ENCODE results near the gene TDRD6.

The TDRD6 gene

GRCh38 chr6:46733341-46733801 is 45.7 kb downstream of the TDRD6 start:
- no peak for DNase-seq

GRCh38 chr6:46734867-46735719 is 47.4 kb downstream of the TDRD6 start, which contains the start of gene PLA2G7:
Gene PLA2G7, minus strand, starts transcription at chr6:46735375. Its CDS starts 12,484 bp downstream, at chr6:46722891.
- Histone ChIP-seq H3K27ac (no peak within 1 kb of the TSS), H3K36me3 (replicated peaks) (no peaks in the 10 kb centered on the region), H3K4me3 (ENCODE audit: low read depth, low read length) (peak within 1 kb of the TSS; percentile 51), H3K27me3 (replicated peaks) (peaks cover 29% of the 10 kb centered on the region)
- in situ Hi-C loops (cut with HindIII; ENCODE audit: low pct_ligation_motif_present, low sequenced_read_pairs) = no loop called here
- no peak for TF ChIP-seq CTCF (IDR thresholded peaks at IDR 0.05; ENCODE audit: low read depth, low read length, missing control alignments)
- DNase-seq = no peak

More at GRCh38 chr6:46733341-46733801, 45.7 kb downstream of the TDRD6 start:
- Histone ChIP-seq H3K27me3 (replicated peaks) (peaks cover 29% of the 10 kb centered on the region), H3K4me3 (ENCODE audit: low read depth, low read length) (no peak overlapping the region), H3K36me3 (replicated peaks) (no peaks in the 10 kb centered on the region), H3K27ac (no peak overlapping the region)
- TF ChIP-seq CTCF (IDR thresholded peaks at IDR 0.05; ENCODE audit: low read depth, low read length, missing control alignments) = no peak
- in situ Hi-C loops (cut with HindIII; ENCODE audit: low pct_ligation_motif_present, low sequenced_read_pairs) = no loop called here

- no peak for TF ChIP-seq CTCF (IDR thresholded peaks at IDR 0.05; ENCODE audit: low read depth, low read length, missing control alignments)
- no peak for DNase-seq
- peak overlapping the region; percentile 51 for H3K4me3 ChIP-seq (ENCODE audit: low read depth, low read length)
- peaks cover 29% of the 10 kb centered on the region for H3K27me3 ChIP-seq (replicated peaks)
- in situ Hi-C loops (cut with HindIII; ENCODE audit: low pct_ligation_motif_present, low sequenced_read_pairs) = no loop called here
- H3K27ac ChIP-seq = no peak overlapping the region
- no peaks in the 10 kb centered on the region for H3K36me3 ChIP-seq (replicated peaks)
Observed at GRCh38 chr6:46735720-46736031, 48.0 kb downstream of the TDRD6 start.

- Histone ChIP-seq H3K4me3 (ENCODE audit: low read depth, low read length) (no peak overlapping the region), H3K36me3 (replicated peaks) (no peaks in the 10 kb centered on the region), H3K27ac (no peak overlapping the region), H3K27me3 (replicated peaks) (peaks cover 29% of the 10 kb centered on the region)
- in situ Hi-C loops (cut with HindIII; ENCODE audit: low pct_ligation_motif_present, low sequenced_read_pairs) = no loop called here
- no peak for TF ChIP-seq CTCF (IDR thresholded peaks at IDR 0.05; ENCODE audit: low read depth, low read length, missing control alignments)
- DNase-seq = no peak
Observed at GRCh38 chr6:46736906-46737305, 49.2 kb downstream of the TDRD6 start.

GRCh38 chr6:46741482-46741881 is 53.8 kb downstream of the TDRD6 start:
- H3K27me3 ChIP-seq (replicated peaks) = peaks cover 4% of the 10 kb centered on the region

More at GRCh38 chr6:46741482-46741881, 53.8 kb downstream of the TDRD6 start:
- no peak for DNase-seq
- no peak for TF ChIP-seq CTCF (IDR thresholded peaks at IDR 0.05; ENCODE audit: low read depth, low read length, missing control alignments)
- H3K27ac ChIP-seq = no peak overlapping the region
- H3K4me3 ChIP-seq (ENCODE audit: low read depth, low read length) = no peak overlapping the region
- in situ Hi-C loops (cut with HindIII; ENCODE audit: low pct_ligation_motif_present, low sequenced_read_pairs) = no loop called here
- H3K36me3 ChIP-seq (replicated peaks) = no peaks in the 10 kb centered on the region
